T-helper 2 cell treated with Interferon-gamma antibody and Interleukin-4, amounts not matched to agents 5 μg/mL and 100 μg/mL, for 36 hours (primary cell): ENCODE data around the gene ZDHHC7.
A peak's percentile ranks its signal among the peaks of the same experiment; 100 is the strongest.
"Not testable (repeated sequence)": the region's sequence is repeated elsewhere in the genome, so short reads cannot be mapped to it uniquely, and the experiment has no call there.

ENCODE experiments used
- DNase-seq: peaks from one replicate; pipeline ENCODE4 v3.0.0; 2021; ENCODE audit warnings: low spot score
- H3K27ac Mint-ChIP-seq: one replicate; pipeline ENCODE4 v1.8.0; 2021; ENCODE audit warnings: mild to moderate bottlenecking, mixed read lengths
- H3K27me3 Mint-ChIP-seq: one replicate; pipeline ENCODE4 v1.8.0; 2021; ENCODE audit warnings: low read depth, mixed read lengths
- H3K36me3 Mint-ChIP-seq: one replicate; pipeline ENCODE4 v1.8.0; 2021; ENCODE audit warnings: low read depth, mixed read lengths
- H3K4me1 Mint-ChIP-seq: one replicate; pipeline ENCODE4 v1.8.0; 2021; ENCODE audit warnings: low read depth, mixed read lengths
- H3K4me3 Mint-ChIP-seq: one replicate; pipeline ENCODE4 v1.8.0; 2022; ENCODE audit warnings: mild to moderate bottlenecking, moderate library complexity, mixed read lengths
- H3K9me3 Mint-ChIP-seq: one replicate; pipeline ENCODE4 v1.8.0; 2021; ENCODE audit warnings: mixed read lengths

ZDHHC7 gene, protein sequence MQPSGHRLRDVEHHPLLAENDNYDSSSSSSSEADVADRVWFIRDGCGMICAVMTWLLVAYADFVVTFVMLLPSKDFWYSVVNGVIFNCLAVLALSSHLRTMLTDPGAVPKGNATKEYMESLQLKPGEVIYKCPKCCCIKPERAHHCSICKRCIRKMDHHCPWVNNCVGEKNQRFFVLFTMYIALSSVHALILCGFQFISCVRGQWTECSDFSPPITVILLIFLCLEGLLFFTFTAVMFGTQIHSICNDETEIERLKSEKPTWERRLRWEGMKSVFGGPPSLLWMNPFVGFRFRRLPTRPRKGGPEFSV

DNA sequence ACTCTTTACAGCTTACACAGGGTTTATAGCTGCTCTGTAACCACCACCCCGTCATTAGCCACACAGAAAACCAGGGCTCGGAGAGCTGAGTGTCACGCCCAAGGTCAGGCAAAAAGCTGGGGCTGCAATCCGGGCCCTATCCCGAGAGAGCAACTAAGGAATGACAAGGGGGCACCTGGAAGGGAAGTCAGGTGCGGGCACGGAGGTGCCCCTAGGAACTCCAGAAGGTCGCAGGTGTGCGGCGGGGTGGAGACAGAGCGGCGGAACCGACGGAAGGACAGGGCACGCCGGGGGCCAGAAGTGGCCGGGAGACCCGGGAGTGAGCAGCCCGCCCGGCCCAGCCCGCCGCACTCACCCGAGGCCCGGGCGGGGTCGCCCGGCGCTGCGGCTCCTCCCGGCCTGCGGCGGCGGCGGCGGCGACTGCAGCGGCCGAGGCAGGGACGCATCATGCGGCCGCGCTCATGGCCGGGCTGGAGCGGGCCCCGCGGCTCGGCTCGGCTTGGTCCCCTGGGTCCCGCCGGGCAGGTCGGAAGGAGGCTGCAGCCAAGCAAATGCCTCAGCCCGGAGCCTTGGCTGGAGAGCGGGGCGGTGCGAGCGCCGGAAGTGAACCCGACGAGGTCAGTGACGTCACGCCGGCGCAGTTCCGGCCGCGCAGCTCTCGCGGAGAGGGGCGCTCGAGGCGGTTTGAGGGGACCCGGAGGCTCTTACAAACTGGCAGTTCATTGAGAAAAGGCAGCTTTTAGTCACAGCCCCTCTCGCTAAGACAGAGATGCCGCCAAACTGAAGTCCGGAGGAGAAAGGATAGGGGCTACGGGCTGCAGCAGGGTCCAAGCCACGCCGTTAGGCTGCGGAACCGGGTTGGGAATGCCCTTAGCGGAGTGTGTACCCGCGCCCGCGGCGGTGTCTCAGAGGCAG is at the start of gene ZDHHC7:
TSS of gene ZDHHC7 (minus strand) at position 605 of the 915 bp plus-strand sequence. CDS start 20,917 bp downstream, outside the sequence.
- Mint-ChIP-seq H3K4me1 (peaks cover 23% of the 10 kb centered on the region), H3K27ac (peak within 1 kb of the TSS; percentile 99), H3K27me3 (no peaks in the 10 kb centered on the region), H3K36me3 (peaks cover 7% of the 10 kb centered on the region), H3K4me3 (peak within 1 kb of the TSS; percentile 99), H3K9me3 (no peaks in the 10 kb centered on the region)
- peak; percentile 83 for DNase-seq

DNA sequence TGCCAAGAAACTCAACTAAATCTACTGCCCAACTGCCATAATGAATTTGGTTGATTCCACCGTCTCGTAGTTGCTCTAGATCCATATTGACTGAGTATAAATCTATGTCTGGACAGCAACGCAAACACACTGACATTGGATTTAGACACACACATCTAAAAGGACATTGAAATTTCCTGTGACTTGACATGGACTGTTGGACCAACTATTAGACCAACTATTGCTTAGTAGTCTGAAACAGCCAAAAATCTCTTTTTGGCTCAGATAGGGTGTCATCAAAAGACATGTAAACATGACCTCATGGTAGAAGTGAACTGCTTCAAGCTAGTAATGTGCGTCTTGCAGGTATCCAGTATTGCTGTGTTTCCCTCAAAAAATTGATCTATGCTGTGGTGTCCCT is 47.6 kb upstream of the ZDHHC7 start:
- peaks cover 15% of the 10 kb centered on the region for H3K27me3 Mint-ChIP-seq
- no peak for DNase-seq
- peaks cover 2% of the 10 kb centered on the region for H3K36me3 Mint-ChIP-seq
- no peak overlapping the region for H3K4me3 Mint-ChIP-seq
- H3K27ac Mint-ChIP-seq, result no peak overlapping the region
- no peaks in the 10 kb centered on the region for H3K9me3 Mint-ChIP-seq
- H3K4me1 Mint-ChIP-seq, result peaks cover 30% of the 10 kb centered on the region

DNA sequence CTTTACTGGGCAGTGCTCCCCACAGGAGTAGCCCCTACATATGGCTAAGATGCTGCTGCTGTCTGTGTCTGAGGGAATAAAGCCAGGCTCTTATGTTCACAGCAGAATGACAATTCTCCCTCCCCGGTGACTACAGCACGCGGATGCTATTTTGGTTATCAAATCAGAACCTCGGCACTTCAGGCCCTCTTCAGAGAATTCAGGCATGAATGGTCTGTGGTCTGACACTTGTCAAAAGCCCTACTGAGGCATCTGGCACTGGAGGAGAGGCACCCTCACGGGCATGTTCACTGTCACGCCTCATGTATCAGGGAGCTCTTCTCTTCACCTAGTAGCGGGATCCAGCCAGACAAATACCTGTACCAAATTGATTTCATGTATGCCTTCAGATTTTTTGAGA is 46.6 kb upstream of the ZDHHC7 start:
- Mint-ChIP-seq H3K9me3 (no peaks in the 10 kb centered on the region), H3K4me1 (peaks cover 30% of the 10 kb centered on the region), H3K27ac (no peak overlapping the region), H3K4me3 (peak overlapping the region; percentile 41), H3K36me3 (peaks cover 2% of the 10 kb centered on the region), H3K27me3 (peaks cover 15% of the 10 kb centered on the region)
- no peak for DNase-seq

DNA sequence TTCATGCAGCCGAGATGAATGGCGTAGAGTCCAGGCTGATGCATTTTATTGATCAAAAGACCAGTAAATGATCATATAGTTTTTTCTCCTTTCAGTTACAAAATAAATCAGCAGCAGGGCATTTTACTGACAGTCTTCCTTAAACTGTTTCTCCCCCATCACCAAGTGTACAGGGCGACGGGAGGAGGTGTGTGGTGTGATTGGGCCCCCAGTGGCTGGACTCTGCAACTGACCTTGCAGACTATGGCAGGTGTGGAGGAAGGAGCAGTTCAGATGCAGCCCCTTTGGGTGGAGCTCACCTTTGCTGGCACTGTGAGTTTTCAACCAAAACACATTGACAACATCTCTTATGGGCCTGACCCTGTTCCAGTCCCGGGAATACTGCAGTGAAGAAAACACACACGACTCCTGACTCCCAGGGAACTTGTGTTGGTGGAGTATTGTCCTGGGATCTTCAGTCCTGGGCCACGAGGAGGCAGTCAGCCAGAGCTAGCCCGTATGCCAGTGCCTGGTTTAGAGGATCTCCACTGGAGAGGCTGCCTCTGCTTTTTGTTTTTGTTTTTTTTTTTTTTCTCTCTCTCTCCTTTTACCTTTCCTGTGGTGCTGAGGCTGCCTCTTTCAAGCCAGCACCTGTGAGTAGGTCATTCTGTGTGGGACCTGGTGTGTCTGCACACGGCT is 46.0 kb upstream of the ZDHHC7 start:
- H3K4me3 Mint-ChIP-seq, result peak overlapping the region; percentile 68
- no peak for DNase-seq
- H3K36me3 Mint-ChIP-seq, result peaks cover 2% of the 10 kb centered on the region
- H3K27me3 Mint-ChIP-seq, result peaks cover 15% of the 10 kb centered on the region
- no peak overlapping the region for H3K27ac Mint-ChIP-seq
- H3K9me3 Mint-ChIP-seq, result no peaks in the 10 kb centered on the region
- peaks cover 30% of the 10 kb centered on the region for H3K4me1 Mint-ChIP-seq

DNA sequence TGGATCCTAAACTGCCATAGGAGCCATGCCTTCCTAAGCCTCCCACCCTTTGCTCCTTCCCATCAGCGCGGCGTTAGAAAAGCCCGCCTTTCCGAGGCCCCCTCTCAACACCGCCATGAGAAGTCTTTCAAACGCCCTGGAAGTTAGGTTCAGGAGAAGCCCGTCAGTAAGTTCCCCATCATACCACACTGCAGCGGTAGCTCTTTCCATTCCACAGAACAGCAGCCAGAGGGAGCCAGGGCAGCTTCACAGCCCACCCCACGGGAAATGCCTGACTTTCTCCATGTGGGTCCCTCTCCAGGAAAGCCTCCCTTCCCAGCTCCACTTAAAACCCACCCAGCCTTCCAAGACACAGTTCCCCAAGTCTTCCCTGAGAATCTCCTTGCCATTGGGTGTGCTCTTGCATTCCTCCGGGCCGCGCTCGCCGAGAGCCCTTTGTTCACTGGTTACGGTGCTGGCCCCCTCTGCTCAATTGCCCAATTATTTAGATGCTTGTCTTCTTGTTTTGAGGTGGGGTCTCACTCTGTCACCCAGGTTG is 44.9 kb upstream of the ZDHHC7 start:
- Mint-ChIP-seq H3K27me3 (peaks cover 14% of the 10 kb centered on the region), H3K9me3 (no peaks in the 10 kb centered on the region), H3K4me1 (peaks cover 30% of the 10 kb centered on the region), H3K36me3 (peaks cover 2% of the 10 kb centered on the region), H3K27ac (peak overlapping the region; percentile 78), H3K4me3 (peak overlapping the region; percentile 68)
- DNase-seq, result no peak

DNA sequence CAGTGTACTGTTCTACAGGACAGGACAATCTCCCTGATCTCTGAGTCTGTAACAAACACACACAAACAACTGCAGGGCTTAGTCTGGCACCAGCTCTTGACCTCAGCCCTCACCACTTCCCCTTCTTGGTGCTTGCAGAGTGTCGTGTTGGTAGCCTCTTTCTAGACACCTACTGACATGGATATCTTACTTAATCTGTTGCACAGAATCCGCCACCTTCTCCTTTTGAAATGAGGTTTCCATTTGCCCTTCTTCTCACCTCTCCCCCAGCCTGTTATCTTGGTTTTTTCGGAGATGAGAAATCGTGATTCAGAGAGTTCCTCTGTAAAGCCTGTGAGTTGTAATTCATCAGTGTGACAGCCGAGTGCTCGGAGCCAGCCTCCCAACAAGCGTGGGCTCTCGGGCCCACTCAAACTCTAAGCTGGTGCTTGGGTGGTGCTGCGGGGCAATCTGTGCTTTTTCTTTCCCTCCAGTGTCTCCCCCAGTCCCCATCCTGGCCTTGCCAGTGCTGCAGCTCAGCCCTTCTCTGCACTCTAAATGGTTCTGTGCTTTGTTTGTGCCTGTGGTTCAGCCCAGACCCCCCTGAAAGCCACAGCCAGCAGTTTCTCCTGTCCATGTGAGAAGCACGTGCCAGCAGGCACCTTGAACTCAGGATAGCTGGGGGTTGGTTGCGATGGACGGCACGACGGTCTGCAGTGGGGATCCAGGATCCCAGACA is 44.3 kb upstream of the ZDHHC7 start:
- peaks cover 2% of the 10 kb centered on the region for H3K36me3 Mint-ChIP-seq
- H3K27me3 Mint-ChIP-seq, result peaks cover 13% of the 10 kb centered on the region
- H3K27ac Mint-ChIP-seq, result peak overlapping the region; percentile 78
- H3K4me3 Mint-ChIP-seq, result peak overlapping the region; percentile 68
- DNase-seq, result peak; percentile 91
- peaks cover 30% of the 10 kb centered on the region for H3K4me1 Mint-ChIP-seq
- H3K9me3 Mint-ChIP-seq, result no peaks in the 10 kb centered on the region

DNA sequence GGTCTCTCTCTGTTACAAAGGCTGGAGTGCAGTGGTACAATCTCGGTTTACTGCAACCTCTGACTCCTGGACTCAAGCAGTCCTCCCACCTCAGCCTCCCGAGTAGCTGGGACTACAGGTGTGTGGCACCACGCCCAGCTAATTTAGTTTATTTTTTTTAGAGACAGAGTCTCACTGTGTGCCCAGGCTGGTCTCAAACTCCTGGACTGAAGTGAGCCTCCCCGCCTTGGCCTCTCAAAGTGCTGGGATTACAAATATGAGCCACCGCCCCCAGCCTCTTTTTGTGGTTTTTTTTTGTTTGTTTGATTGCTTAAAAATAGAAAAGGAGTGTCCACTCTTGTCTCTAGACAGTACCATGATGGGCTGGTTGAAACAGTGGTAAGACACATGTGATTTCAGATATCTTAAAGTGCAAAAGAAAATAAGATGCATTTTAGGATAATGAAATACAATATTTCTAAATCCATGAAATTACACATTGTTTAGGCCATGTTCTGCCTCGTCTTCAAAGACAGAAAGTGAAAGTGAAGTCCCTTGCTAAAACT is 43.7 kb upstream of the ZDHHC7 start:
- no peaks in the 10 kb centered on the region for H3K9me3 Mint-ChIP-seq
- H3K4me1 Mint-ChIP-seq, result peaks cover 30% of the 10 kb centered on the region
- H3K36me3 Mint-ChIP-seq, result peaks cover 2% of the 10 kb centered on the region
- no peak for DNase-seq
- peak overlapping the region; percentile 68 for H3K4me3 Mint-ChIP-seq
- peaks cover 13% of the 10 kb centered on the region for H3K27me3 Mint-ChIP-seq
- peak overlapping the region; percentile 78 for H3K27ac Mint-ChIP-seq

DNA sequence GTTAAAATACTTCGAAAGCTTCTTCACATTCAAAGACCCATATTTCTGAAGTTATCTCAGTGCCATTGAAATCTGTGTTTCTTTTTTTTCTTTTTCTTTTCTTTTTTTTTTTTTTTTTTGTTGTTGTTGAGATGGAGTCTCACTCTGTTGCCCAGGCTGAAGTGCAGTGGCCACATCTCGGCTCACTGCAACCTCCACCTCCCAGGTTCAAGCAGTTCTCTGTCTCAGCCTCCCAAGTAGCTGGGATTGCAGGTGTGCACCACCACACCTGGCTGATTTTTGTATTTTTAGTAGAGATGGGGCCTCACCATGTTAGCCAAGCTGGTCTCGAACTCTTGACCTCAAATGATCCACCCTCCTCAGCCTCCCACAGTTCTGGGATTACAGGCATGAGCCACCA is 43.0 kb upstream of the ZDHHC7 start:
- H3K9me3 Mint-ChIP-seq, DNase-seq, H3K4me3 Mint-ChIP-seq, H3K36me3 Mint-ChIP-seq, H3K27ac Mint-ChIP-seq: not testable (repeated sequence)
- Mint-ChIP-seq H3K27me3 (peaks cover 15% of the 10 kb centered on the region), H3K4me1 (peaks cover 28% of the 10 kb centered on the region)

DNA sequence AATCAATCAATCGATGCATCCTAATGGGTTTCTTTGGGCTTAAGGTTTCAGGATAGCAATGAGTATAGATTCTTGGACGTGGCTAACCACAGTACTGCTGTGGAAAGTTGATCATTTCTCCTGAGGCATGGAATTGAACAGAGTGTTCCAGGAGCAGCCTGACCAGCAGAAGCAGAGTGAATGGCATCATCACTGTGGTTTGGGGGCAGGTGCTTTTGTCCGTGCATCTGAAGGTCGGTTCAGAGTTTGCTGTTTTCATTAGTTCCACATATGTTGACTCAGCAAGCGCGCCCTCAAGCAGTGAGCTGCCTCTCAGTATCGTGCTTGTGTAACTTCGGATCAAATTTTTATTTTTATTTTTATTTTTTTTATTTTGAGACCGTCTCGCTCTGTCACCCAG is 41.2 kb upstream of the ZDHHC7 start:
- Mint-ChIP-seq H3K27ac (no peak overlapping the region), H3K36me3 (no peaks in the 10 kb centered on the region), H3K9me3 (no peaks in the 10 kb centered on the region), H3K4me3 (no peak overlapping the region), H3K27me3 (peaks cover 8% of the 10 kb centered on the region), H3K4me1 (peaks cover 28% of the 10 kb centered on the region)
- no peak for DNase-seq

DNA sequence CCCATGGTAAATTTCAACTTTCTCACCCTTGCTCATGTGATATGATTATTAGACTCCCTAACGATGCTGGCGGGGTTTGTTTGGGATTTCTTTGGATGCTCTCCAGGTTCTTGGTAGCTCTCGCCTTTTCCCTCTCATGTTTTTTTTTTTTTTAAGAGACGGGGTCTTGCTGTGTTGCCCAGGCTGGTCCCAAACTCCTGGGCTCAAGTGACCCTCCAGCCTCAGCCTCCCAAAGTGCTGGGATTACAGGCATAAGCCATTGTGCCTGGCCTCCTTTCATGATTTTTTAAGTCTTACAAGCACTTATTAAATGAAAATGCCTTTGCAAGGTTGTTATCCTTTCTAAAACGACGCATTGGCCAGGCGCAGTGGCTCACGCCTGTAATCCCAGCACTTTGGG is 40.3 kb upstream of the ZDHHC7 start:
- H3K36me3 Mint-ChIP-seq, result no peaks in the 10 kb centered on the region
- no peak for DNase-seq
- H3K27ac Mint-ChIP-seq, result no peak overlapping the region
- peaks cover 2% of the 10 kb centered on the region for H3K27me3 Mint-ChIP-seq
- peaks cover 23% of the 10 kb centered on the region for H3K4me1 Mint-ChIP-seq
- no peaks in the 10 kb centered on the region for H3K9me3 Mint-ChIP-seq
- no peak overlapping the region for H3K4me3 Mint-ChIP-seq

DNA sequence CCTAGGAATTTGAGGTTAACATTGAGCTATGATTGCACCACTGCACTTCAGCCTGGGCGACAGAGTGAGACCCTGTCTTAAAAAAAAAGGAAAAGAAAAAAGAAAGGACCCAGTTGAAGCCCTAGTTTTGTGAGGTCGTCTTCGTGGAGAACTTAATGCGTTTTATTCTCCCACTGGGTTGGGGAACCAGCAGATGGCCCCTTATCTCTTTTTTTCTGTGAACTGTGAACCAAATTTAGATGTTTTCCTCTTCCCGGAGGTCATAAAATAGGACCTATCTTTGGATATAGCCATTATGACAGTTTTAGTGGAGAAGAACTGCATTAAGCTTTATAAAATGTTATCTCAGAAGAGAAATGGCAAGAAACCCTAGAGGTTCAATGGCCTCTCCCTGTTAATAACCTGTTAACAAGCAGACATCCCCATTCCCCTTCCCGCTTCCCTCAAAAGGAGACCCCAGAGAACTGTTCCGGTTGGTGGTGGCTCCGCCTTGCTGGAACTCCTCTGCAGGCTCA is 39.8 kb upstream of the ZDHHC7 start:
- no peaks in the 10 kb centered on the region for H3K36me3 Mint-ChIP-seq
- H3K4me3 Mint-ChIP-seq, result no peak overlapping the region
- no peaks in the 10 kb centered on the region for H3K9me3 Mint-ChIP-seq
- H3K27ac Mint-ChIP-seq, result no peak overlapping the region
- peaks cover 2% of the 10 kb centered on the region for H3K27me3 Mint-ChIP-seq
- DNase-seq, result no peak
- H3K4me1 Mint-ChIP-seq, result peaks cover 18% of the 10 kb centered on the region

DNA sequence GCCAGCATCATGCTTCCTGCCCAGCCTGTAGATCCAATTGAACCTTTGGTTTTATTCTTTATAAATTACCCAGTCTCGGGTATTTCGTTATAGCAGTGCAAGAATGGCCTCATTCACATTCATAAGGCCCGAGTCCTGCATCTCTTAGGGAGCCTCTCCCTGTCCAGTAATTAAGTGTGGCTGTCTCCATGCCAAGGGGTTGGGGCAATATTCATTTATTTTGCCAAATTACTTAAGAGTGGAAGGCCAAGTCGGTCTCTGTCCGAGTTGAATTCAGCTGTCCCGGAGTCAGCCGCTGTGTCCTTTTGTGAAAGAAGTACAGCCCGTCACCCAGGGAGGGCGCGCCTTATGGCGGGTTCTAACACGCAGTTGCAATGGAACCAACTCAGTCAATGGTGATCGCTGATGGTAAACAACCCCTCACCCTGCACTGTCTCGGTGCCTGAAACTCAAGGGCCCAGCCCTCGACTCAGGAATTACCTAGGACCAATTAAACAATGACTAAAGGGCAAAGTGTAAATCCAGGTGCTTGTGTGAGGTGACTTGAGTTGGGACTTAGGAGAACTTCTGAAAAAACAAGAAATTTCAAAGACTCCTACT is 38.5 kb upstream of the ZDHHC7 start:
- Mint-ChIP-seq H3K4me3 (no peak overlapping the region), H3K27me3 (peaks cover 2% of the 10 kb centered on the region), H3K27ac (no peak overlapping the region), H3K4me1 (peaks cover 5% of the 10 kb centered on the region), H3K9me3 (no peaks in the 10 kb centered on the region), H3K36me3 (no peaks in the 10 kb centered on the region)
- DNase-seq, result no peak
